ENCODE results near the gene TAF6.
A peak's percentile ranks its signal among the peaks of the same experiment; 100 is the strongest.

Gene TAF6

GRCh38 chr7:100091411-100092181 is 27.6 kb downstream of the TAF6 start:
- no peak for DNase-seq

- DNase-seq: no peak
These were observed 28.4 kb downstream of the TAF6 start for GRCh38 chr7:100090527-100091410.

GRCh38 chr7:100089458-100090196 is 29.5 kb downstream of the TAF6 start:
- no peak for DNase-seq

- DNase-seq: peak; percentile 22
These were observed 30.3 kb downstream of the TAF6 start, which contains the start of gene COPS6 for GRCh38 chr7:100088621-100089457. TSS of gene COPS6 (plus strand) at chr7:100088969. CDS start at chr7:100088991, 22 bp downstream.

- DNase-seq: no peak
These were observed 31.0 kb downstream of the TAF6 start for GRCh38 chr7:100088095-100088620.

- no peak for DNase-seq
These were observed 32.0 kb downstream of the TAF6 start for GRCh38 chr7:100087055-100087750.

- DNase-seq: no peak
These were observed 33.6 kb downstream of the TAF6 start for GRCh38 chr7:100085515-100085914.

- no peak for DNase-seq
These were observed 36.2 kb downstream of the TAF6 start for GRCh38 chr7:100082978-100083377.

GRCh38 chr7:100081535-100082102 is 37.5 kb downstream of the TAF6 start, which contains the start of gene ZNF3:
TSS of gene ZNF3 (minus strand) at chr7:100081723. CDS start at chr7:100077357, 4,366 bp downstream.
- peak; percentile 87 for DNase-seq

GRCh38 chr7:100080907-100081534 is 38.1 kb downstream of the TAF6 start:
- no peak for DNase-seq

- DNase-seq: no peak
These were observed 40.1 kb downstream of the TAF6 start for GRCh38 chr7:100079024-100079560.

GRCh38 chr7:100077205-100077604 is 42.0 kb downstream of the TAF6 start:
- DNase-seq: no peak

- DNase-seq: no peak
These were observed 43.7 kb downstream of the TAF6 start for GRCh38 chr7:100075418-100075817.

GRCh38 chr7:100074841-100075240 is 44.3 kb downstream of the TAF6 start:
- no peak for DNase-seq

- no peak for DNase-seq
These were observed 46.7 kb downstream of the TAF6 start for GRCh38 chr7:100072462-100072861.

- DNase-seq: no peak
These were observed 48.0 kb downstream of the TAF6 start for GRCh38 chr7:100071018-100071723.

GRCh38 chr7:100069991-100070390 is 49.2 kb downstream of the TAF6 start:
- no peak for DNase-seq

GRCh38 chr7:100066953-100067352 is 52.2 kb downstream of the TAF6 start:
- DNase-seq: no peak

GRCh38 chr7:100065452-100066186 is 53.5 kb downstream of the TAF6 start:
- no peak for DNase-seq

Measured in NCI-H510A treated with DMSO at 0.1 percent for 48 hours (cell line).